8988T (cell line): ENCODE results near the gene ZNF407.

Experiments
- DNase-seq: peaks from one replicate; pipeline ENCODE4 v3.0.0; 2011

ZNF407 gene

DNA sequence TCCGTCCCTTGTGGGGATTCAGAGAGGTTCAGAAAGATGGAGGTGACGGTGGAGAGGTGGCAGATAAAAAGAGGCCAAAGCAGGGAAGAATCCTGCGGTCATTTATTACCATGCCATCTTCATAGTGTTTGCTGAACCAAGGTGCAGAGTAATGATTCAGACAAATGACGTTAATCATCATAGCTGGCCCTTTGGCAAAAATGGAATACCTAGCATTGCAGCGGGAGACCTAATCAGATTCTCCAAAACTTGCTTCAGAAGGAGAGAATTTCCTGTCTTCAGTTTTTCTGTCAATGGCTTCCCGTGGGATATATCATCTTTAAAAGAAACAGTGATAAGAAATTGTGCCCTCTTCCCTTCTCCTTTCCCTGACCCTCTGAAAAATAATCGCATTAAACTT, 435.8 kb downstream of the ZNF407 start:
- DNase-seq = no peak

DNA sequence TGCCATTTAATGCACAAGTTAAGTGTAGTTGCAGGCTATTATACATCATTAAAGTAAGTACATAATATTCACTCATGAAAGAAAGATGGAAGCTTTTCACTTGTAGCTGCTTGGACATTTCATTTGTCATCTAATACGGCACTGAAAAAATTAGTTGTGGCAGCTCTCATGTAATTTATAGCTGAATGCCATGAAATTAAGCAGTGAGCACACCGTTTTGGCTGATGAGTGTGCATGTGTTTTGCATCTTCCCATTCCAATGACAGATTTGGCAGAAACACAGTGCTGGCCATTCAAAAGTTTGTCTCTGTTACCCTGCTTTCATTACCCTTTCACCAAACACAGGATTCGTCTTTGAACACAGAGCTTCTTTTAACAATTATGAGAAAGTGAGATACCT, 437.3 kb downstream of the ZNF407 start:
- no peak for DNase-seq

DNA sequence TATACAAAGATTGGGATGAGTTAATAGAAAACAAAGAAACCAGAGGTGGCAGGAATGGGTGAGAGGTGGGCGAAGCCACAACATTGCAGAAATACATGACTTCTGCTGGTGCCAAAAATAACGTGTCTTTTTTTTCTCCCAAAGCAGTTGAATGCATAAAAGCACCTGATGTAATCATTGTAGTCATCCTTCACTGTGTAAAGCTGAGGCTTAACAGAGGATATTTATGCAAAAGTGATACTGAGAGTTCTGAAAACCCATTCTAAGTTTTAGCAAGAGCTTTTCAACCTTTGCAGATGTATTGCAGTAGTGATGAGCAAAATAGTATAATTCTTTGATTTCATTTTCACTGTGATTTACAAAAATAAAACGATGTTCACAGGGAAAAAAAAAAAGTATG, 438.3 kb downstream of the ZNF407 start:
- DNase-seq = no peak

DNA sequence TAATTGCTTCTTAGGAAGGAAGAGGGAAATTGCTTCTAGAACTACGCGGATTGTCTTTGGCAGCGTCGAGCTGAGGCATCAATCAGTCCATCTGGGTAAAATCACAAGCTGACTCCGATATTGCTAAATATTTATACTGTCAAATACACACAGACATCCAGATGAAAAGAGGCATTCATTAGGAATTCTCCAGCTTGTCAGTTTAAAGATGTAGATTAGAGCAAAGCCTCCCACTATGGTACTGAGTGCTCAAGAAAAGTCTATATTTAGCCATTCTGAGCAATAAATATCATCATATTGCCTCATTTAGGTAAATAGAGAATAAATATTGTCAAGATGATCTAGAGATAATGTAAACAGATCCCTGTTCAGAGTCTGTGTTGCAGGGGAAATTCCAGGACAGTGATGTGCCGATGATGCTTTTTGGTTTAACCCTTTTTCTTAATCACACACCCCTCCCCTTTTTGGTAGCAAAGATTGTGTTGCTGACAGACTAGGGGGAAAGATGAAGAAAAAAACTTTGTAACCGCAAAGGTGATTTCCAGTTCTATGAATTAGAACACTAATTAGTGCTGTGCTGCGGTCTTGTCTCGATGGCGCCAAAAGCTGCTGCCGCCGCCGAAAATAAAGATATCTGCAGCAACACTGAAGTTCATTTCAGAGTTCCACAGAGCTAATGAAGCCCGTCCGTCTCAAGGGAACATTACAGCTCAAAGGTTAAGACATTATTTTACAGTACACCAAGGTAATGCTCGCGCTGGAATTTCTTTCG, 439.4 kb downstream of the ZNF407 start:
- no peak for DNase-seq

DNA sequence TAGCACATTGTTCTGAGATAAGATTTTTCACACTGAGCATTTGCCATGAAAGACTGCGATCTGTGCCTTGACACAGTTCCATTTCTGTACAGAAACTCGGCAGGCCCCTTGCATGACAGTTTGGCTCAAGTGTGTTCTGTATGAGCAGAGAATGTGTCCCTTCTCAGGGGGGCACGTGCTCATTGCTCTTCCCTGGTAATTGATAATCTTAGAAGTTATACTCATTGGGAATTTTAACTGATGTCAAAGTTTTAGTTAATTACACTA, 440.0 kb downstream of the ZNF407 start:
- DNase-seq = no peak

DNA sequence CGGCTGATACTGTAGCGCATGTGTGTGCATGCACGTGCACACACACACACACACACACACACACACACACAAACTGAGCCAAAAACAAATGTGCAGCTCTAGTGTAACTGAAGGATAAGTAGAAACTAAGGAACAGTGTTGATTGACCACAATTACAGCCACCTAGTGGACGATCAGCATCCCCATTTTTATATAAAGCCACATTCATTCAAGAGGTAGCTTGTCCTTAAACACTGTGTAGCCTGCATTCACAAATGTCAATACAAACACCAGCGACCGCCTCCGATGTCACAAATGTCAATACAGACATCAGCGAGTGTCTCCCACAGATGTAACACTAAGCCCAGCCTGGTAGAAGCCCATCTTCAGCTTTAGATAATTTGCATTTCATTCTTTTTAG, 443.9 kb downstream of the ZNF407 start:
- DNase-seq = no peak

DNA sequence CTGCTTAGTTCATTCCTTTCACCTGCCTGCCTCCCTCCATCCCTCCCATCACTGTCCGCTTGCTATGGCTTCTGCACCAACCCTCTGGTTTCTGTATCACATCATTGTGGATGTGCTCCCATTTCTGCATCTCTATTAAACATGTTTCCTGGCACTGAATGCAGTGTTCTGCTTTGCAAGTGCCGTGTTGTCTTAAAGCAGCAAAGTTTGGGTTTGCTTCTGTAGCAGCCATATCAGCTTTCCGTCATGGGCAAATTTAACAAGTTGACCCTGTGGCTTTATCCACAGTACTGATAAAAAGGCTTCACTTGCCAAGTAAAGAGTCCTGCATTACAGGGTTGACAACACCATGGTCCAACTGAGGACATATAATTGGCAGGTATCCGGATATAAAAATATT, 445.8 kb downstream of the ZNF407 start:
- DNase-seq = no peak

DNA sequence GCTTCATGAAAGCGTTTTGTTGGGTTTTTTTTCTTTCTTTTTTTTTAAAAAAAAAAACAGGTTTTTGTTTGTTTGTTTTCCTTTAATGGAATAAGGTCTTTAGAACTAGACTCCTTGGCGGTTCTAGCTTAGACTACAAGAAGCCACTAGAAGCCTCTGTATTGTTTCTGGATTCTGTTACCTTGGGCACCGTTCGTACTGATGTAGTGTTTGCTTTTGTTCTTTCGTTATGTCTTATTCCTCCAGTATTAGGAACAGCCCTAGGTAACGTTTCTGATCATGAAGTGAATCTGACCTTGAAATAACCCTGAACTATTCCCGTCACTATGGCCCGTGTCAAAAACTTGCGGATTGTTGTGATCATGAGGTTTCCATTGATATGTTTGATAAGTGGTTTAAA, 446.6 kb downstream of the ZNF407 start:
- DNase-seq = no peak

DNA sequence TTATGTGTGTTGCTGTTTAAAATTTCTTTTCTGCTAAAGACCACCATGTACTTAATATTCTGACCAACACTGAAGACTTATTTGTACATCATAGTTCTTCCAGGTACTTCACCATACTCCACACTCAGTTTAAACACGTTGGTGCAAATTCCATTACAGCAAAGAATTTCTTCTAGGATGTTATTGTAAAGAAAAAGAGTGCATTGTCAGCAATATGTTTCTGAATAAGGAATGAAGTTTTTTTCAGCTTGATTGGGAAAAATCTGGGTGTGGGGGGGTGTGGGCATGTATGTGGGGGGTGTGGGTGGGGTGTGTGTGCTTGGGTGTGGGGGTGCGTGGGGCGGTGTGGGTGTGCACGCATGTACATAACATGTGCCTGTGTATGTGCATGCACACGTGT, 447.1 kb downstream of the ZNF407 start:
- DNase-seq = no peak

DNA sequence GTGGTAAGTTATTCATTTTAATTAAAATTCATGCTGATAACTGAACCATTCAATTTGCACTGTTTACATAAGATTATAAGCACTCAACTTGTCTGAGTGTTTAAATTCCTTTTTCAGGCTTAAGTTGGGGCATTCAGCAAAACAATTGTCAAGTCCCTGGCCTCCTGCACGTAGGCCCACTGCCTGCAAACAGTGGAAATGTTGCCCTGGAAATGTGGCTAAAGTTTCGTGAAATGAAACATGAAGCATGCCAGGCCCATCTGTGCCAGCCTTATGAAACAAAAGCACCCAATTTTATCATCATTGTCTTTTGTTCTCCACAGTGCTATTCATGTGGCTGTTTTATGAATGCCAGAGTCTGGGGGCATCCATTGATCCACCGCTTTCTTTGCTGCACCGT, 447.6 kb downstream of the ZNF407 start:
- no peak for DNase-seq

DNA sequence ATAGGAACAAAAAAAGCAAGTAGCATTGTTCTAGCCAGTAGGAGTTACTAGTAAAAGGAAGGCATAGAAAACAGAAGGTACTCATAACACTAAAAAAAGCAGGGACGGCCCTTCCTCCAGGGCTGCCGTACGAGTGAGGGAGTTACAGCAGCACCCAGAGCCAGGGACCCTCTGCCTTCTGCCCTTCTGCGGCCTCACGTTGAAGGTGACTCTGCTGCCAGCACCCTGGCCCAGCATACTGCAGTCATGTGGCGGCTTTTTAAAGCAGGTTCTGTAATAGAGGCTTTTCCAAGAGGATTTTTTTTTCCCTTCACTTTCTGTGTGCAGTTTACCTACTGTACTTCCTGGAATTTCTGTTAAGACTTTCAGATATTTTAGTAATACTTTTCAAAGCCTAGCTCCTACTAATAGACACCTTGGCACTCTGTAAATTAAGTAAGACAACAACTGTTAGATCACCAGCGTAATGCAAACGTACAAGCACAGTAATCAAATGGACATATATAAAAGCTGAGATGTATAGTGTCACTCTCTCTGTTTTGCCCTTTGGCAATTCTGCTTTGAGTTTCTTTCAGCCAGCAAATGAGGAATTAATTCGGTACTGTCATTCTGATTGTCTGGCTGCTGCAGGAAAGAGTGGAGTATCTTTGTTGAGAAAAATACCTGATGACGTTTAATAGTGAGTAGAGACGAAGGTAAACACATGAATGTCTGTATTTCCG, 449.7 kb downstream of the ZNF407 start:
- no peak for DNase-seq

DNA sequence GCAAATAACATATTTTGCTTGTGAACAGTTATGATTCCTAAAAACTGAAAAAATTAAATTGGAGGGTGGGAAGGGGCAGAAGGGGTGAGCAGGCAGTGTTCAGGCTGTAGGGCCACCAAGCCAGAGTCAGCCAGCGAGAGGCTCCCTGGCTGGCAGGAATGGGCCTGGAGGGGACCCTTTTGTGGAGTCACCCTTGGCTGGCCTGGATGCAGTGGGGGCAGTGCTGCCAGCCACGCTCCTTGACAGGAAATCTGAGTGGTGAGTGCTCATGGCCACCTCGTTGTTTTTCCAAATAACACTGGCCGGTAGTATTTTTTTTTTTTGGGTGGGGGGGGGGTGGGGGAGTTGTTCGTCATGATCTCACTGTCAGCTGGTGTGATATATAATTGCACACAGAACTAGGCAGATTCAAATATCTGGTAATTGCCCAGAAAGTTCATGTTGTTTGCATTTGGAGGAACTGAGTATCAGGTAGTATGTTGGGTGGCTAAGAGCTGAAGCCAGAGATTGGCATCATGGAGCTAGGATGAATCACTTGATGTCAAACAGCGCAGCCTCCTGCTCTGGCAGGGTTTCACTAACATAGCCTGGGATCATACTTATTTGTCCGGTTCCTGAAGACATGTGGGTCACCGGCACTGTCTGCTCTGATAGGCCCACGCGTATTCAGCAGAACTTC, 451.2 kb downstream of the ZNF407 start:
- no peak for DNase-seq

DNA sequence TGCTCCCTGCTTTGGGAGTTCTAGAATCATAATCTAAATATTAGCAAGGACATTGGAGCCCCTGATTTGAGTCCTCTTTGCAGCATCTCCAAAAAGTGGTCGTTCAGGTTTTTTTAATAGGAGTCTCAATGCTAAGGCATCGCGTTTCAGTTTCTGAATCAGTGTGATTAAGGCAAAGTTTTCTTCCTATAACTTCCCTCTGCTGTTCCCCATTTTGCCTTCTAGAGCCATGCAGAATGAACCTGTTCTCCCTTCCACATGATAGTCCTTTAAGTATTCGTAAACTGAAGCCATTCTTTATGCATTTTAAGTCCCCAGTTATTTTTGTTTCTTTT, 451.8 kb downstream of the ZNF407 start:
- no peak for DNase-seq

DNA sequence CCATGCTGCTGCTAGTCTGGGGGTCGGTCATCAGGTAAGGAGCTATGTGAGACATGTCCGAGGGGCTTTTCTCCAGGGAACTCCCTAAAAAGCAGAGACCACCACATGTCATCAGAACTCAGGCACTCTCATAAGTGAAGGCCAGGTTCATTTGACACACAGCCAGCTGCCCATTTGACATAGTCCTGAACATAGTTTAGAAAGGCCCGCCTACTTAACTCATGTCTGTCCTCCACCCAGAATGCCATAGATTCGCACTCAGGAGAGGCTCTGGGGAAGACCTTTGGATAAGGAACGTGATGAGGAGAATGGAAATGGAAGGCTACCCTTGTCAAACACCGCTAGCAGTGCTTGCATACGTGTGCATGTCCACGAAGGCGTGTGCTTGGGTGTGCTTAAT, 454.1 kb downstream of the ZNF407 start:
- no peak for DNase-seq

DNA sequence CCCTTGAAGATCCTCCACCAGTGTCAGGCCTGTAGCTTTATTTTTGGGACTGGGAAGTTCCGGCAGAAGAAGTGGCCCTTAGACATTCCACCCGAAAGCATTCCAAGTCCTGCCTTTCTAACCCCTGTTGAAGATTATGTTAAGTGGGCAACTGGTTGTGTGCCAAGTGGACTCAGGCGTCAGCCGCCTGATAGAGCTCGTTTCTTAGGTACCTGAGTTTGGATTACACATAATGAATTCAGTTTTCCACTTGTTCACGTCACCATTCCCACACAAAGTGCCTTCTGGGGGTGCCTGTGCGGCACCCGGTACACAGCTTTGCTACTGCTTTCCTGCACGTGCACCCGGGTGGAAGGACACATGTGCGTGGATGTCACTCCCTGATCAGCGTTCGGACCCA, 454.8 kb downstream of the ZNF407 start:
- DNase-seq = no peak

DNA sequence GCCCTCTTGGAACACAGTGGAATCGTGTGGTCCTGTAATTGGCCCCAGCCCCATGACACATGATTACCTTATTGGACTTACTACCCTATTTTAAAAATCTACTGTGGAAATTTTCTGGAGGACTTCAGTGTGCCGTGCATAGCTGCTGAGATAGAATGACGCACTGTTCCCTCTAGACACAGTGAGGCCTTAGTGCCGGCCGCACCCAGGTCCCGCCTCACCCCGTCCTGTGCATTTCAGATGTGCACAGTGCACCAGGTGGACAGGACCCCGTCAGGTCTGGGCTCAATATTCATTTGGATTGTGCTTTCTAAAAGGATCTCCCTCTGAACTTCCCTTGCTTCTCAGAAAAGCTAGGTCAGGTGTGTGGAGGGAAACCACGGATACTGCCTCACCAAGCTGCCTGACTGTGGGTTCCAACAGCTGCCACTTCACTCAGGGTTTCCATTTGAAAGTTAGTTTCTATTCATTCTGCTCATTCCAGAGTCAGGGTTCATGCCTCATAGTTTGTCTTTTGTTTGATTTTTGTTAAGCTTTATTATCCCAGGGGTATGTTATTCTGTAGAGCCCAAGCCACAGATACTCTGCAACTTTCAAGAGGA, 455.5 kb downstream of the ZNF407 start:
- DNase-seq = no peak

DNA sequence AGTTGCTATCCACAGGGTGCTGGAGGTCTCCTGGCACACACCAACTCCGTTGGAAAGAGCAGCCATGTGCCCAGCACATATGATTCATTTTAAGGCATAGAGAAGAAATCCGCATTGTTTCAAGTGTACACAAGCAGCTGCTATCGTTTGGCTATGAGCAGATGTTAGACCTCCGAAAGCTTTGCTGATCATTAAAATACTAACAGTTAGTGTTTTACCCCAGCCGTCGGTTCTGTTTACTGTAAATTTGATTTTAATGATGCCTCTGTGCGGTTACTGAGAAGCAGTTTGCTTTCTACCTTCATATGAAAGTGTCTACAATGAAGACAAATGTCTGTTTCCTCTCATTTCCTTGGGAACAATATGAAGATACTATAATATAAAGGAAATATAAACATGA, 456.4 kb downstream of the ZNF407 start:
- no peak for DNase-seq

DNA sequence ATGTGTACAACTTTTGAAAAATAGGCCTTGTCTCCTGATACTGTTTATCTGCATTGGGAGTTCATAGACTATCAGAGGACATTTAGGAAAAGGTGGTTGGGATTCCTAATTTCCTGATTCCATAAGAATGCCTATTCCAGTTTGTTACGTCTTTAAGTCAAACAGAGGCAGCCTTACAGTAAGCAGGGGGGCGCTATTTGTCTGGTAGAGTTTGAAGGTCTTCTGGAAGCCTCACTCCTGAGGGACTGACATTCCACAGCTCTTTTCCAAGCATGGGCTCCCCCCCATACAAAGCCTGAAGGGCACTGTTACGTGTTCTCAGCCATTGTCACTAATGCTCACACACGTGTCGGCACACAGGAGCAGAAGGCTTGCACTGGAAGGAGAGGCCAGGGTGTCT, 456.9 kb downstream of the ZNF407 start:
- no peak for DNase-seq

DNA sequence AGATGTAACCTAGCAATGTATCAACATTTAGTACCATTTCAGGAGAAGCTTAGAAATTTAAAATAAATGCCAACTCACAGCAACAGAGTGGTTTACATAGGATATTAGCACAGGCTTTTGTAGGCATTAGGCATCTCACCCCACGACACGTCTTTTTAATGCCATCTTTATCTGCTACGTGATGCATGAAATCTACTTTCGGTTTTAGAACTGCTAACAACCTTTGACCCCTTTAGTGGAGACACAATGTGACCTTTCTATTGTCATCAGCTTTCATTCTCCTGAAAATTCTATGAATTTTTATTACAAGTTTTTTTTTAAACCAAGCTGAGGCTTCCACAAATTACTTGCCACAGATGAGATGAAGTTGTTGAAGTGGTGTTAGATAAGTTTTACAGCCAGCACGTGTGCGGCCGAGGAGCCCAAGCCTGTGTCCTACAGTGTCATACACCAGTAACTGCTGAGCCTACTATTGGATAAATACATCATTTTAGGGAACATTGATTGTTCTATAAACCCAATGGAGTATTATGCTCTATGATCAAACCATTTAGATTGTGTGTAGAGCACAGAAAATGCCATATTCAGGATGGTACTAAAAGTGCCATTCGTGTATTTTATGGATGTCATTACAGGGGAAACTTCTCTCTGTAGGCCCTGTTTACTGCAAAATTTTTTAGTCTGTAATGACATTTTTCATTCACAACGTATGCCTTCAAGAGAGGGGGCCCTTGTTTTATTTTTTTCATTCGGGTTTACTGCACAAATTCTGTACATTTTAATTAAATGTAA, 459.7 kb downstream of the ZNF407 start:
- no peak for DNase-seq

DNA sequence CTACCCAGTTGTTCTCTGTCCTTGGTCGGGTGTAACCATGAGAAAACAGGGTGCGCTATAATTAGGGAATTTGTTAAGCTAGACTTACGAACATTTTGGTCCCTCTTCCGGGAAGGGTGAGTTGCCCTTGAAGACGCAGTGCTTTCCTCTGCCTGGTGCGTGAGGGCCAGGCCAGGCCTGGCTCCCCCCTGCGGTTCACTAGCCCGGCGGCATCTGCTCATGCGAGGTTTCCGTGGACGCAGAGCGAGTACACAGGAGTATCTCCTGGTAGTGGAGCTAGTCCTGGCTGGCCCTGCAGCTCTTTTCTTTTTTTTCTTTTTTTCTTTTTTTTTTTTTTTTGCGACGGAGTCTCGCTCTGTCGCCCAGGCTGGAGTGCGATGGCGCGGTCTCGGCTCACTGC, 462.5 kb downstream of the ZNF407 start:
- no peak for DNase-seq

DNA sequence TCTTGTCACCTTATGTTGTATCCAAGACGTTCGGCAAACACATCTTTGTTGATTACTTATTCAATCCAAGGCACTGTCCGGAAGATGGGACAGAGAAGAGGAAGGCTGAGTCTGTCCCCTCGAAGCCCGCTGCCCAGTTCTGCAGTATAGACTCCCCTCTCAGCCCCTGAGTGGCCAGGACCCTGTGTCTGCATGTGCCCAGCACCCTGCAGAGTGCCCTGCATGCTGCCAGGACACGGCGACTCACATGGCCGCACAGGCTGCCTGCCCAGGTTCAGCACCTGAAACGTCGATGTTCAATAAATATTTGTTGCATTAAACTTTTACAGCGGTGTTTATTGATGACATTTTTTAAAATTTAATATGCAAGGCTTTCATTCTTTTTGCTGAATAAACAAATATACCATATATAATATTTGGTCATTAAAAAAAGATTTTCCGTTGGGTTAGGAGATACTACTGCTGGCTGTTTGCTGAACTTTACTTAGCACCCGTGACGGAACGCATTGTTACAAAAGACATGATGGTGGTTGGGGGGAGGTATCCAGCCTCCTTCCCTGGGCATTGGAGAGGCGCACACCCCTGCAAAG, 464.7 kb downstream of the ZNF407 start:
- DNase-seq = no peak

DNA sequence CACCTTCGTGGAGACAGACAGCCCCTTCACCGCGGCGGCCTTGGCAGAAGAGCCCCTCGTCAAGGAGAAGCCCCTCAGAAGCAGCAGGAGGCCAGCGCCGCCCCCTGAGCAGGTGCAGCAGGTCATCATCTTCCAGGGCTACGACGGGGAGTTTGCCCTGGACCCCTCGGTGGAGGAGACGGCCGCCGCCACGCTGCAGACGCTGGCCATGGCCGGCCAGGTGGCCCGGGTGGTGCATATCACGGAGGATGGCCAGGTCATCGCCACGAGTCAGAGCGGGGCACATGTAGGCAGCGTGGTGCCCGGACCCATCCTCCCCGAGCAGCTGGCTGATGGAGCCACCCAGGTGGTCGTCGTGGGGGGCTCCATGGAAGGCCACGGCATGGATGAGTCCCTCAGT, 465.5 kb downstream of the ZNF407 start:
- DNase-seq = no peak
